H9 (cell line): Measurements from ENCODE around the gene FN1. TPM values are rescaled to one million over a fixed set of nuclear protein-coding genes. Genes with fewer than 3 reads are reported as not detected.

Experiments used
- DNase-seq: peaks from one replicate; pipeline ENCODE4 v3.0.0-alpha.2; 2017
- H2AFZ ChIP-seq: one replicate; pipeline ENCODE4 v1.6.1; 2013; ENCODE audit warnings: mild to moderate bottlenecking, low read length, control low read depth, moderate library complexity
- H2AK5ac ChIP-seq: 2 replicates; pipeline ENCODE4 v1.6.1; 2013; ENCODE audit warnings: low read length, control low read depth, mixed read lengths; ENCODE audit not compliant: insufficient read length
- H2BK120ac ChIP-seq: one replicate; pipeline ENCODE4 v1.6.1; 2013; ENCODE audit warnings: low read depth, mild to moderate bottlenecking, low read length, control low read depth, inconsistent platforms; ENCODE audit not compliant: poor library complexity, severe bottlenecking
- H2BK12ac ChIP-seq: 2 replicates; pipeline ENCODE4 v1.6.1; 2013; ENCODE audit warnings: low read length, control low read depth, mixed read lengths, low read depth; ENCODE audit not compliant: insufficient read length
- H2BK15ac ChIP-seq: 2 replicates; pipeline ENCODE4 v1.6.1; 2013; ENCODE audit warnings: low read depth, low read length, control low read depth
- H2BK20ac ChIP-seq: one replicate; pipeline ENCODE4 v1.6.1; 2013; ENCODE audit warnings: low read depth, mild to moderate bottlenecking, low read length, control low read depth, inconsistent platforms; ENCODE audit not compliant: poor library complexity, severe bottlenecking
- H2BK5ac ChIP-seq: 2 replicates; pipeline ENCODE4 v1.6.1; 2013; ENCODE audit warnings: low read length, control low read depth, mixed read lengths; ENCODE audit not compliant: insufficient read length
- H3K14ac ChIP-seq: 2 replicates; pipeline ENCODE4 v1.6.1; 2013; ENCODE audit warnings: low read length, control low read depth; ENCODE audit not compliant: insufficient read depth
- H3K18ac ChIP-seq: 2 replicates; pipeline ENCODE4 v1.6.1; 2013; ENCODE audit warnings: low read depth, mild to moderate bottlenecking, mixed read lengths, low read length, control low read depth; ENCODE audit not compliant: insufficient read length
- H3K23ac ChIP-seq: 2 replicates; pipeline ENCODE4 v1.6.1; 2013; ENCODE audit warnings: low read length, control low read depth, mixed read lengths, low read depth; ENCODE audit not compliant: insufficient read length
- H3K23me2 ChIP-seq: 2 replicates; pipeline ENCODE4 v1.6.1; 2013; ENCODE audit warnings: low read depth, mild to moderate bottlenecking, mixed read lengths, low read length, control low read depth; ENCODE audit not compliant: insufficient read length, poor library complexity, severe bottlenecking
- H3K27ac ChIP-seq: 2 replicates; pipeline ENCODE4 v1.5.1; 2013; ENCODE audit warnings: low read length, control low read depth, mixed read lengths, low read depth; ENCODE audit not compliant: insufficient read length
- H3K27me3 ChIP-seq: 2 replicates; pipeline ENCODE4 v1.6.1; 2013; ENCODE audit warnings: low read length, control low read depth, inconsistent platforms; ENCODE audit not compliant: insufficient read depth
- H3K4ac ChIP-seq: 2 replicates; pipeline ENCODE4 v1.6.1; 2013; ENCODE audit warnings: low read depth, mild to moderate bottlenecking, control low read depth, inconsistent platforms, low read length, moderate library complexity
- H3K4me1 ChIP-seq: 2 replicates; pipeline ENCODE4 v1.6.1; 2013; ENCODE audit warnings: low read length, control low read depth, inconsistent platforms; ENCODE audit not compliant: insufficient read depth
- H3K4me2 ChIP-seq: 2 replicates; pipeline ENCODE4 v1.6.1; 2013; ENCODE audit warnings: low read length, control low read depth, mixed read lengths; ENCODE audit not compliant: insufficient read length, insufficient read depth
- H3K56ac ChIP-seq: 2 replicates; pipeline ENCODE4 v1.6.1; 2013; ENCODE audit warnings: low read depth, mild to moderate bottlenecking, mixed read lengths, low read length, control low read depth; ENCODE audit not compliant: insufficient read length
- H3K79me1 ChIP-seq: 2 replicates; pipeline ENCODE4 v1.6.1; 2013; ENCODE audit warnings: low read depth, mild to moderate bottlenecking, moderate library complexity, low read length, control low read depth, inconsistent platforms; ENCODE audit not compliant: insufficient read depth, poor library complexity, severe bottlenecking
- H3K79me2 ChIP-seq: 2 replicates; pipeline ENCODE4 v1.6.1; 2013; ENCODE audit warnings: low read length, control low read depth, inconsistent platforms; ENCODE audit not compliant: insufficient read depth
- H3K9ac ChIP-seq: 2 replicates; pipeline ENCODE4 v1.6.1; 2013; ENCODE audit warnings: low read length, control low read depth, mixed read lengths; ENCODE audit not compliant: insufficient read length; ENCODE audit errors: extremely low read depth
- H3K9me3 ChIP-seq: one replicate; pipeline ENCODE4 v1.6.1; 2013; ENCODE audit warnings: low read depth, low read length, inconsistent platforms; ENCODE audit not compliant: control insufficient read depth
- H3T11ph ChIP-seq: one replicate; pipeline ENCODE4 v1.6.1; 2013; ENCODE audit warnings: mild to moderate bottlenecking, low read length, control low read depth, inconsistent platforms
- H4K20me1 ChIP-seq: one replicate; pipeline ENCODE4 v1.6.1; 2013; ENCODE audit not compliant: control insufficient read depth, insufficient read length, insufficient read depth
- H4K5ac ChIP-seq: 2 replicates; pipeline ENCODE4 v1.6.1; 2013; ENCODE audit warnings: low read depth, mild to moderate bottlenecking, mixed read lengths, low read length, control low read depth; ENCODE audit not compliant: insufficient read length
- H4K8ac ChIP-seq: replicated peaks from 2 replicates; pipeline ENCODE4 v1.6.1; 2013; ENCODE audit warnings: low read length, control low read depth, mixed read lengths, low read depth; ENCODE audit not compliant: insufficient read length
- H4K91ac ChIP-seq: 2 replicates; pipeline ENCODE4 v1.6.1; 2013; ENCODE audit warnings: low read depth, mild to moderate bottlenecking, moderate library complexity, mixed read lengths, low read length, control low read depth; ENCODE audit not compliant: insufficient read length
- H3K27ac Mint-ChIP-seq, 3 experiments: 2 replicates in 2 of 3; 3 replicates in 1 of 3; pipeline ENCODE4 v1.8.0; 2020 to 2021; ENCODE audit warnings: mixed read lengths in 3 of 3, mild to moderate bottlenecking in 1 of 3, moderate library complexity in 1 of 3
- H3K27me3 Mint-ChIP-seq: 2 replicates; pipeline ENCODE4 v1.8.0; 2021; ENCODE audit warnings: low read depth, mild to moderate bottlenecking, moderate library complexity, mixed read lengths
- H3K36me3 Mint-ChIP-seq, 3 experiments: 2 replicates in 2 of 3; 3 replicates in 1 of 3; pipeline ENCODE4 v1.8.0; 2020 to 2021; ENCODE audit warnings: low read depth in 3 of 3, mixed read lengths in 3 of 3; ENCODE audit not compliant: insufficient read depth in 1 of 3
- H3K4me1 Mint-ChIP-seq, 2 experiments: 2 replicates each; pipeline ENCODE4 v1.8.0; 2020; ENCODE audit warnings: mixed read lengths in 2 of 2
- H3K4me3 Mint-ChIP-seq, 2 experiments: 2 replicates in 1 of 2; 3 replicates in 1 of 2; pipeline ENCODE4 v1.8.0; 2020 to 2021; ENCODE audit warnings: mild to moderate bottlenecking in 2 of 2, mixed read lengths in 2 of 2, moderate library complexity in 1 of 2
- H3K9me3 Mint-ChIP-seq, 2 experiments: 2 replicates in 1 of 2; 3 replicates in 1 of 2; pipeline ENCODE4 v1.8.0; 2020; ENCODE audit warnings: mild to moderate bottlenecking in 2 of 2, mixed read lengths in 2 of 2, moderate library complexity in 1 of 2
- CTCF ChIP-seq: fragments of 200-600 bp; sonication (generic); conservative IDR thresholded peaks from 3 replicates; pipeline ENCODE4 v1.8.0; 2021; ENCODE audit warnings: antibody characterized with exemption, mild to moderate bottlenecking
- WGBS: extraction: QIAGEN DNeasy Blood & Tissue Kit; methylation state at CpG from one replicate; pipeline ENCODE4 v1.1.7; 2013; ENCODE audit warnings: missing lambda C conversion rate, low lambda C conversion rate, mixed read lengths; ENCODE audit not compliant: insufficient read length; ENCODE audit errors: extremely low coverage; 5-methylcytosine and 5-hydroxymethylcytosine counted together
- total RNA-seq: library from RNA; stranded (reverse); gene quantifications from 2 replicates; pipeline ENCODE4 v1.2.1, GENCODE V29; 2021

FN1 gene
- total RNA-seq, 1 experiment from 2014 or later: 56.0 TPM

- Histone ChIP-seq H3K18ac (no peak overlapping the region), H4K91ac (no peak overlapping the region), H4K8ac (no peak overlapping the region), H3K79me1 (no peaks in the 10 kb centered on the region), H3K9ac (no peak overlapping the region), H4K5ac (no peak overlapping the region), H3K79me2 (no peaks in the 10 kb centered on the region), H3T11ph (no peak overlapping the region), H3K4me2 (no peak overlapping the region), H3K9me3 (no peaks in the 10 kb centered on the region), H2BK20ac (no peak overlapping the region), H3K4ac (no peak overlapping the region), H2BK15ac (no peak overlapping the region), H3K23ac (no peak overlapping the region), H2BK5ac (no peak overlapping the region), H3K23me2 (peaks cover 2% of the 10 kb centered on the region), H2BK120ac (no peak overlapping the region), H3K27me3 (no peaks in the 10 kb centered on the region; the same call in 1 of the 2 replicates), H3K27ac (no peak overlapping the region), H2AK5ac (no peak overlapping the region), H3K4me1 (no peaks in the 10 kb centered on the region), H4K20me1 (no peaks in the 10 kb centered on the region), H2BK12ac (no peak overlapping the region), H3K14ac (no peak overlapping the region), H3K56ac (no peak overlapping the region), H2AFZ (no peak overlapping the region)
- no peak overlapping the region for H3K27ac Mint-ChIP-seq
- TF ChIP-seq CTCF: no peak
- no peak overlapping the region for H3K4me3 Mint-ChIP-seq
- peaks cover 5 to 40% (median 16%) of the 10 kb centered on the region in 3 experiments; a peak in 5 of 7 replicates for H3K36me3 Mint-ChIP-seq
- no peaks in the 10 kb centered on the region for H3K9me3 Mint-ChIP-seq
- no peaks in the 10 kb centered on the region for H3K27me3 Mint-ChIP-seq
- no peak for DNase-seq
- no peaks in the 10 kb centered on the region for H3K4me1 Mint-ChIP-seq
- no CpG with 5 or more reads among the region's 6 CpGs for WGBS
Measured at GRCh38 chr2:215379948-215380347, 55.9 kb downstream of the FN1 start.
